VCaP (cell line): ENCODE measurements around the gene SH3PXD2B.
"Not testable (repeated sequence)": the region's sequence is repeated elsewhere in the genome, so short reads cannot be mapped to it uniquely, and the experiment has no call there.

ENCODE experiments used
- H3K27ac ChIP-seq: fragments of 450-650 bp; 2 replicates; pipeline ENCODE4 v1.5.1; 2017
- TF ChIP-seq, protein P1 (sequence below): fragments of 450-650 bp; conservative IDR thresholded peaks from 2 replicates; pipeline ENCODE4 v1.5.1; 2017; ENCODE audit warnings: mild to moderate bottlenecking, moderate library complexity

Gene SH3PXD2B

GRCh38 chr5:172412724-172413286 lies 41.5 kb downstream of the SH3PXD2B start:
- H3K27ac ChIP-seq = no peak overlapping the region

GRCh38 chr5:172411484-172412072 lies 42.7 kb downstream of the SH3PXD2B start:
- TF ChIP-seq, protein P1, sequence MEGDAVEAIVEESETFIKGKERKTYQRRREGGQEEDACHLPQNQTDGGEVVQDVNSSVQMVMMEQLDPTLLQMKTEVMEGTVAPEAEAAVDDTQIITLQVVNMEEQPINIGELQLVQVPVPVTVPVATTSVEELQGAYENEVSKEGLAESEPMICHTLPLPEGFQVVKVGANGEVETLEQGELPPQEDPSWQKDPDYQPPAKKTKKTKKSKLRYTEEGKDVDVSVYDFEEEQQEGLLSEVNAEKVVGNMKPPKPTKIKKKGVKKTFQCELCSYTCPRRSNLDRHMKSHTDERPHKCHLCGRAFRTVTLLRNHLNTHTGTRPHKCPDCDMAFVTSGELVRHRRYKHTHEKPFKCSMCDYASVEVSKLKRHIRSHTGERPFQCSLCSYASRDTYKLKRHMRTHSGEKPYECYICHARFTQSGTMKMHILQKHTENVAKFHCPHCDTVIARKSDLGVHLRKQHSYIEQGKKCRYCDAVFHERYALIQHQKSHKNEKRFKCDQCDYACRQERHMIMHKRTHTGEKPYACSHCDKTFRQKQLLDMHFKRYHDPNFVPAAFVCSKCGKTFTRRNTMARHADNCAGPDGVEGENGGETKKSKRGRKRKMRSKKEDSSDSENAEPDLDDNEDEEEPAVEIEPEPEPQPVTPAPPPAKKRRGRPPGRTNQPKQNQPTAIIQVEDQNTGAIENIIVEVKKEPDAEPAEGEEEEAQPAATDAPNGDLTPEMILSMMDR = no peak
- no peak overlapping the region for H3K27ac ChIP-seq

More at GRCh38 chr5:172412724-172413286, 41.5 kb downstream of the SH3PXD2B start:
- TF ChIP-seq, protein P1 = no peak

- TF ChIP-seq, protein P1 = no peak
- no peak overlapping the region for H3K27ac ChIP-seq
Observed at GRCh38 chr5:172410662-172411483, 43.5 kb downstream of the SH3PXD2B start.

GRCh38 chr5:172410160-172410559 lies 44.2 kb downstream of the SH3PXD2B start:
- TF ChIP-seq, protein P1 = no peak
- no peak overlapping the region for H3K27ac ChIP-seq

DNA sequence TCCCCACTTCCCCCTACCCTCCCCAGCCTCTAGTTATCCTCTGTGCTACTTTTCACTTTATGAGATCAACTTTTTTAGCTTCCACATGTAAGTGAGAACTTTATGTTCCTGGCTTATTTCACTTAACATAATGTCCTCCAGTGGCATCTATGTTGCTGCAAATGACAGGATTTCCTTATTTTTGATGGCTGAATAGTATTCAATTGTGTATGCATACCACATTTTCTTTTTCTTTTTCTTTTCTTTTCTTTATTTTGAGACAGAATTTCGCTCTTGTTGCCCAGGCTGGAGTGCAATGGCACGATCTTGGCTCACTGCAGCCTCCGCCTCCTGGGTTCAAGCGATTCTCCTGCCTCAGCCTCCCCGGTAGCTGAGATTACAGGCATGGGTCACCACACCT lies 44.8 kb downstream of the SH3PXD2B start:
- H3K27ac ChIP-seq = not testable (repeated sequence)

DNA sequence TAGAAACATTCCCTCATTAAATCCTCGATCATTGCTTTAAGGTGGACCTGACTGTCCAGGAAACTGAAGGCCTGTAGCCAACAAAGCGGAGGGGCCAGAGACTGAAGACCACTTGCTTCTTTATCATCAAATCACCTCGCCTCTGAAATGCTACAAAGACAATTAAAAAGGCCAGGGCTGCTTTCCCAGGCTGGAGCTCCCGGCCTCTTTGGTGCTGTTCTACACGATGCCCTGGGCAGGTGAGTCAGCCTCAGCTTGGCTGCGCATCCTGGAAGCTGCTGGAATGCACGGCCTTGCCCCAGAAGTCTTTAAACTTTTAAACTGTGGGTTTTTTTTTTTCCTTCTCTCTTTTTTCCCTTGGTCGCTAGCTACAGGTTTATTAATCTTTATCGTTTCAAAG lies 46.5 kb downstream of the SH3PXD2B start:
- TF ChIP-seq, protein P1 = no peak
- H3K27ac ChIP-seq = no peak overlapping the region

DNA sequence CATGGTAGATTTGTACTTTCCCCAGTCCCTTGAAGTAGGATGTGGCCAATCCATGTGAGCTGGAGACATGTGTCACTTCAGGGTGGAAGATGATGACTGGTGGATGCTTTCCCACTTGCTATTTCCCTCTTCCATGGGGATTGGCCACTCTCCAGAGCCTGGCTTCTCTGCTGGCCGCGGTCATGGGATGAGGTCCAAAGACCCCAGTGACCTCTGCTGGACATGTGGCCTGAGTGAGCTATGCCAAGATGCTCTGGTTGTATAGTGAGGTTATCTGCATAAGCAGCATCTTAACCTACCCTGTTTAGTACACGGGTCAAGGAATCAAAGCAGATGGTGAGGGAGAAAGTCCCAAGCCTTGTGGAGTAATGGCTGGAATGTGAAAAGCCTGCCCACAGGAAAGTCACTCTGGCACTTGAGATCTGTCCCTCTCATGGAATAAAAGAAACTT lies 47.1 kb downstream of the SH3PXD2B start:
- TF ChIP-seq, protein P1 = no peak
- no peak overlapping the region for H3K27ac ChIP-seq
